ENCODE results near the gene NISCH.

NISCH gene

DNA sequence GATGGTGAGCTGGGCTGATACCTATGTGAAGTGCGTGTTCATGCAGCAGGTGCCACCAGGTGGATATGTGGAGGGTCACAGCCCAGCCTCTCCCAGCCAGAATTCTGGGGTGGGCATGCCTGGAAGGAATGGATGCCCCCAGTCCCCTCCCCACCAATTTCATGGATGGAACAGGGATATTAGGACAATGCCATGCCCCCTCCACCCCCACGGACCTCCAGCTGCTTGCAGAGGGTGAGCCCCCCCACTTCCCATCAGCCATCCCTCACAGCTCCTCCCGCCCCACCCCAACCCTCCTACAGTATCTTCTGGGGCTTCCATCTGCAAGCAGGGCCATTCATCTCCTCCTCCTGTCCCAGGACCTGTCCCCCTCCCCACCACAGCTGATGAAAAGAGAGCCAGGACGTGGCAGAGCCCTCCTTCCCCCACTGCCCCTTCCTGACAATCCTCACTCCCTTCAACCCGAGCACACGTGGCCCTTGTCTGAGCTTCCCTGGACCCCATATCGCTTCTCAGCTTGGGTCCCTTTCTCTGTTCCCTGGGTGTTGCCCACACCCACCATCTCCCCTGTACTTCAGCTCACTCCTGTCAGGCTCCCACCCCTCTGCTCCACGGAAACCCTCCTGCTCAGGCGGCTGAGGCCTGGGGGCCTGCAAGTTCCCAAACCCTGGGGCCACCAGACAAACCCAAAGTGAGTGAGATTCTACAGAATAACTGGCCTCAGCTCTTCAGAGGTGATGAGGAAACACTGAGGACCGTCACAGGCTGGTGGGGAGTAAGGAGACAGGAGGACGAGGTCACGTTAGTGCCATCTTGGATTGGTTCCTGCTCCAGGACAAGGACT is 7.7 kb upstream of the NISCH start:
- DNase-seq = no peak

DNA sequence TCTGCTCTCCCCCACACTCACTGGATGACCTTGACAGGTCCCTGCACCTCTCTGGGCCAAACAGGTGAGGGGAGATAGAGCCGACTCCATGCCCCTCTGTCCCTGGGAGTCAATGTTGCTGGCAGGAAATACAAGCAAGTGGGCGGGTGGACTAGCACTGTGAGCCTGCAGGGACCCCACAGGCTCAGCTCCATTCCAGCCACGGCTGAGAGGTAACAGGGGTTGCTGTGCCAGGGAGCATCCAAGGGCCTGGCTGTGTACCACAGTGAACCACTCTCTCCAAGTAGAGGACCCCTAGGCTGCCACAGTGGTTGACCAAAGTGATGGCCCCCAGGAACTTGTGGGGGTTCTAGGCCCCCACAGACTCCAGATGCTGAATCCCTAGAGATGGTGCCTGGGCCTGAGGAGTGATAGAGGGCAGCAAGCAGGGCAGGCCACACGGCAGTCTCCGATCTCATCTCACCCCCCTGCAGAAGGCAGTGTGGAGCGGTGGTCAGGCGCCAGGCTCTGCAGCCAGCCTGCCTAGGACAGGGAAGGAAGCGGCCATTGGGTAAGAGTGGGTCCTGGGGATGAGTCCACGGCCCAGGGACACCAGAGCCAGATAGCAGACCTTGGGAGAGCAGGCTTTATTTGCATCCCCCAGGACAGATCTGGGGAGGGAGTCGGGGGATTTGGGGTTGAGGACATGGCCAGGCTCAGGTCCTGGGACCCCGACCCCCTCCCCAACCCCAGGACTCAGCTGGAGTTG is 4.7 kb upstream of the NISCH start:
- DNase-seq = no peak

DNA sequence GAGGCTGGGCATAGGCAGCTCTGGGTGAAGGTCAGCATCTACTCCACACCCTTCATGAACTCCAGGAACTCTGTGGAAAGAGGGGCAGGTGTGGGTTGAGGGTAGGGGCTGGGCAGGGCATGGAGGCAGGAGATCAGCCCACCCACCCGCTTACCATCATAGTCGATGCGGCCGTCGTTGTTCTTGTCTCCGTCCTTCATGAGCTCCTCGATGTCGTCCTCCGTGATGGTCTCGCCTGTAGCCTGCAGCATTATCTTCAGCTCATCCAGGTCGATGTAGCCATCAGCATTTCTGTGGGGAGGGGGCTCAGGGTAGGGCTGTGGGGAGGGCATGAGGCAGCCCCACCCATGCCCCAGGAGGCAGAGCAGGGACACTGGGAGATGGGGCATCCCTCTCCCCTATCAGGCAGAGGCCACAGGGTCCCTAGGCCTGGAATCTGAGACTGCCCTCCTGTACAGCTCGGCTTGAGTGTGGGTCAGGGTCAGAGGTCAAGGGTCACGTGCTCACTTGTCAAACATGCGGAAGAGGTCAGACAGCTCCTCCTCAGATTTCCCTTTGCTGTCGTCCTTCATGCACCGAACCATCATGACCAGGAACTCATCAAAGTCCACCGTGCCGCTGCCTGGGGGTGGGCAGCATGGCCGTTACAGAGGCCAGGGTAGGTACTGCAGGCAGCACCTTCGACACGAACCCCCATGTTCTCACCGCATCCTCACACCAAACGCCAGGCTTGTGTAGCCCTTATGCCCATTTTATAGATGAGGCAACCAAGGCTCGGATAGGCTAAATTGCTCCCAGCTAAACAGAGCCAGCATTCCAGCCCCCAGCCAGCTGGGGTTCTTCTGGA is 3.9 kb upstream of the NISCH start:
- DNase-seq = no peak

DNA sequence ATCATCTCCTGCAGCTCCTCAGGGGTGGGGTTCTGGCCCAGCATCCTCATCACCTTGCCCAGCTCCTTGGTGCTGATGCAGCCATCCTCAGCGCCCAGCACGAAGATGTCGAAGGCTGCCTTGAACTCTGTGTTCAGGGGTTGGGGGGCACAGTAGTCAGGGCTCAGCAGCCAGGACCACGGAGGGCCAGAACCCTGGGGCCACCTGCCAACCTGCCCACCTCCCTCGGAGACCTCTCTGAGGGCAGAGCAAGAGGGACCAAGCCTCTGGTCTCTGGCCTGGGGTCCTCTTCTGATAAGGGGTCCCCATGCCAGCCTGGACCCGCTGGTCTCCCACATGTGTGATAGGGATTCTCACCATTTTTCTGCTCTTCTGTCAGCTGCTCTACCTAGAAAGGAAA is 3.3 kb upstream of the NISCH start:
- no peak for DNase-seq

DNA sequence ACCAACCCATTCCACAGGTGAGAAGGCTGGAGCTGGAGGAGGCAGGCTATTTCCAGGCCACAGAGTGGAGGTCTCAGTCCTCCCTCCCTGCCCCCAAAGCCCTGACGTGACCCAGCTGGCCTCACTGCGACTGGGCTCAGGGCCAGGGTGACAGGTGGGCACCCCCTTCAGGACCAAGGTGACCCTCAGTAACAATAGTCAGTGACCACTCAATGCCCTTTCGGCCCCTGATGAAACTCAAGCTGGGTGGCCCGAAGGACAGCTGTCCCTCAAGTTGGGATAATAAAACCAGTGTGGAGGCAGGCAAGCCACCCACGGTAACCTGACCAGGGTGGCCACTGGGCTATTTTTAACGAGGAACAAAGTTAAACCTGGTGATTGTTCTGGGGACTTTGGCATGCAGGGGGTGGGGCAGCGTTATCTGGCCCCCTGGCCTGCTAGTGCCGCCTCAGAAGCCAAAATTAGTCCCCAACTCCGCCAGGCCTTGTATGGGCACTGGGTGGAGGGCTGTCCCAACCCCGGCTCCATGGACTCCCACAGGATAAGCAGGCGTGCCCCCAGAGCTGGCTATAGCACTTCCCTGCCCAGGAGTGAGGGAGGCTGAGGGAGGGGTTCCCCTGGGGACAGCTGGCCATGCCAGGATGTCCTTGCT is 2.7 kb upstream of the NISCH start:
- no peak for DNase-seq

DNA sequence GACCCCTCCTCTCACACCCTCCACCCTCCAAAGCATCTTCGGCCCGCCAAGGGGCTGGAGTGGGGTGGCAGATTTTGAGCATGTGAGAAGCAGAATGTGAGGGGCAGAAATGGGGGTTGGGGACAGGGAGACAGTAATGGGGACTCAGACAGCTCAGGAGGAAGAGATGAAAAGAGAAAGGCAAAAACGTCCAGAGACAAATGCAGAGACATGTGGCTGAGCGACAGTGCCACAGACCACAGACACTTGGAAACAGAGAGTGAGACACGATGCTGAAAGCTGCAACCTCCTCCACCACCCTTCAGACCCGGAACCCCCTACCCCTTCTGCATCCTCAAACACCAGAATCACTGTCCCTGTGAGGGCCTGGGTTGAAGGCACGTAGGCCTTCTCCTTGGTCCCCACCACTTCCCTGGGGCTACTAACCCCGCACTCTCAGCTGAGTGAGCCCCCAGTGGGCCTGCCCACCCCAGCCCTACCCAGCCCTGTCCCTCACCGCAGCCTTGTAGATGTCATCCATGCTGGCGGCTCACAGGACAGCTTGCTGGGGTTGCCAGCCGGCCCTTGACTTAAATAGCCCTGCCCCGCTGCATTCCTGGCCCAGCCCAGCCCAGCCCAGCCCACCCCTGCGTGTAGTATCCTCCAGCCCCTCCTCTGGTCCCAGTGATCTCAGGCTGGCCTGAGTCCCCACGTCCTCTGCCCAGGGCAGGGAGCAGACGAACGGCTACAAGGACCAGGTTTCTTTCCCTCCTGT is 1.7 kb upstream of the NISCH start, which contains the start of gene TNNC1:
Gene TNNC1, minus strand, starts transcription at position 546 of the 754 bp plus-strand sequence. Its CDS starts 26 bp downstream, at position 520.
- no peak for DNase-seq

DNA sequence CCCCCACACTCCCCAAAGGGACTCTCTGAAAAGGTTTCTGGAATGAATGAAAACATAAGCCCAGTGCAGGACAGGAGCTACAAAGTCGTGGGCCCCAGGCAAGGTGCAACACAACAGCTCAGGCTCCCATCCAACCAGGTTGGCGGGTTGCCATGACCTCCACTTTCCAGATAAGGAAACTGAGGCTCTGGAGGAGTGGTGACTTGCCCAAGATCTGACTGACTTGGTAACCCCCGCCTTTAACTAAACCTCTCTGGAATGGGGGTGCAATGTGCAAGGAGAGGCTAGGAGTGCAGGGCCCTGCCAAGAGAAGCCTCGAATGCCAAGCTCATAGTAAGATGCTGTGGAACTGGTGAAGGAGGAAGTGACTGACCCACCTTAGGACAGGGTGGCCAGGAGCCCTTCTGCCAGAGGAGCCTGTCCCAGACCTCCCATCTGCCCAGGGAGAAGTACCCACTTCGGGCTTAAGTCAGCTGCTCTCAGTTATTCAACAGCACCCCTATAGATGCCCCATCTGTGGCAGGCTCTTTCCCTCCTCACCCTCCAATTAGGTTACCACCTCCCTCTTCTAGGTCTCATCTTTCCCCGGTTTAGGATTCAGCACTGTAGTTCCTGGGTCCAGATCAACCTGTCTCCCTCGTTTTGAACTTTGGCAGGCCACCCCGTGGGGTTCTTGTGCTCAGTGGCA is 1.0 kb upstream of the NISCH start:
- DNase-seq = no peak

DNA sequence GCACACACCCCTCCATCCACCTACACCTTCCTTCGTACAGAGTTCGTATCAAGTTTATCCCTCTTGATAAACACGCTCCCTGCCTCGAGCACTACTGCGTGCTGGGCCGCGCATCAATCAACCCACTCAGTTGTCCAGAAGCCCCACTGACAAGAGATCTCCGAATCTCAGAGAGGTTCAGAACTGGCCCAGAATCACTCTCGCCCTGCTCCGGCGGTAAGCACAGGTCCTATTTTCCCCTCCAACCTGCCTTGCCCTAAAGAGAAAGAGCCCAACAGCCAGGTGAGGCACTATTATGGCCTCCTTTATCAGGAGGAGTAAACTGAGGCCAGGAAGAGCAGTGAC is 494 bp upstream of the NISCH start:
- no peak for DNase-seq

DNA sequence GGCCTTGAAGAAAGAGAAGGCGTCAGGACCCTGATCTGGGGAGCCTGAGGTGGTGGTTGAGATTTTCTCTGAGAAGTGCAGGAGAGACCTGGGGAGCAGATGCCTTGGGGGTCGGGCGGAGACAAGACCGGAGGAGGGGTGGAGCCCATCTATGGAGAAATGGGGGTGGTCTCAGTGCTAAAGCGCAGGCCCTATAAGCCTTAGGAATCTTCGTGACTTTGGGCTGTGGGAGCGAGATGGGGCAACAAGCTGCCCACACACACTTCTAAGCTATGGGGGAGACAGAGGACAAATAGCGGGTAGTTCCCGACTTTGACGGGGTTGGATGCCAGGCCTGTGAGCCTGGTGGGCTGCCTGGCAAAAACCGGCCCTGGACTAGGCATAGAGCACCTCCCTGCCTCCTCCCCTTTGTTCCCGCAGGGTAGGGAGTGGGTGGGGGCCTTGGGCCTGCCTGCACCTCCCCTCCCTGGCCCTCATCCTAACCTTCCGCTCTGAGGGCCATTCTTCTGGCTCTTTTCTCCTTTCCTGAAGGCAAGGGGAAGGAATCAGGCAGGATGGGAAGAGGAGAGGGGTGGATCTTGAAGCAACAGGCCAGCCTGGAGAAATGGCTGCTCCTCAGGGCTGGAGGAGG is 880 bp downstream of the NISCH start:
- DNase-seq = no peak

DNA sequence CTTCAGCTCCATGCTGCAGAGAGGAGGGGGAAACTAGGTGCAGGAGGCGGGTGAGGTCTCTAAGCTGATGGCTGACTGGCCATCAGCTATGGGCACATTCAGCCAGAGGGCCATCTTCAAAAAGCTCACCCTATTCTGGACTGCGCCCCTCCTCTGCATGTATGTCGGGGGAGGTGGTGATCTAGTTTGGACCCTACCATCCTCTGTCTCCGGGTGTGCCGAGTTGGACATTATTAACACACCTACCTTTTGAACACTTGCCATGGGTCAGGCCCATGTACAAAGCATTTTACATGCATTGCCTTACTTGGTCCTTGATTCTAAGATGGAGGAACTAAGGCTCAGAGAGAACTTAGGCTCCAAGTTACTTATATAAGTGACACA is 1.4 kb downstream of the NISCH start:
- no peak for DNase-seq

DNA sequence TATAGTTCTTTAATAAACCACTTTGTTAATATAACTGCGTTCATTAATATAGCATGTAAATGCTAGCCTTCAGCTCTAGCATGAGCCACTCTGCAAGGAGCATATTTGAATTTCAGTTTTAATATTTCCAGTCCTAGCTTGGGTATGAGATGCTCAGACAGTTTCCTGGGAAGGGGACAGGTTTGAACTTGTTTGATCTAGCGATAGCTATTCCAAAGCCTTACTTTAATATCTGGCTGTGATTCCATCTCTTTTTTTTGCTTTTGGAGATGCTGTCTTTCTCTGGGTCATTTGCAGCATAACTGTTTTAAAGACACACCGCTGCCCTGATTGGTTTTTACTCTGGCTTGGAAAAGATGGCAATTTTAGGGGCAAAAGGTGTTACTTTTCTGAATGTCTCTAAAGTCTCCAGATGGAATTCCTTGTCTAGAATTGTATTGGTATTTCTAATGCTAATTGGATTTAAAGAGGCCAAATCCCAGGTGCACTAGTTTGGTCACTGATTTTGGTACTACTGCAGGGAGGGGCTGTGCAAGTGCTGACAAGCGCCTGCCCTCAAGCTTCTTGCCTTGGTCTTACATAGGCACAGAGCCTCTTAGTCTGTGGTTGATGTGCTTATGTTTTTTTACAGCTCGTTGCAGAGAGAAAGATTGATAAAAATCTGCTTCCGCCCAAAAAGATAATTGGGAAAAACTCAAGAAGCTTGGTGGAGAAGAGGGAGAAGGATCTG is 2.8 kb downstream of the NISCH start:
- no peak for DNase-seq

DNA sequence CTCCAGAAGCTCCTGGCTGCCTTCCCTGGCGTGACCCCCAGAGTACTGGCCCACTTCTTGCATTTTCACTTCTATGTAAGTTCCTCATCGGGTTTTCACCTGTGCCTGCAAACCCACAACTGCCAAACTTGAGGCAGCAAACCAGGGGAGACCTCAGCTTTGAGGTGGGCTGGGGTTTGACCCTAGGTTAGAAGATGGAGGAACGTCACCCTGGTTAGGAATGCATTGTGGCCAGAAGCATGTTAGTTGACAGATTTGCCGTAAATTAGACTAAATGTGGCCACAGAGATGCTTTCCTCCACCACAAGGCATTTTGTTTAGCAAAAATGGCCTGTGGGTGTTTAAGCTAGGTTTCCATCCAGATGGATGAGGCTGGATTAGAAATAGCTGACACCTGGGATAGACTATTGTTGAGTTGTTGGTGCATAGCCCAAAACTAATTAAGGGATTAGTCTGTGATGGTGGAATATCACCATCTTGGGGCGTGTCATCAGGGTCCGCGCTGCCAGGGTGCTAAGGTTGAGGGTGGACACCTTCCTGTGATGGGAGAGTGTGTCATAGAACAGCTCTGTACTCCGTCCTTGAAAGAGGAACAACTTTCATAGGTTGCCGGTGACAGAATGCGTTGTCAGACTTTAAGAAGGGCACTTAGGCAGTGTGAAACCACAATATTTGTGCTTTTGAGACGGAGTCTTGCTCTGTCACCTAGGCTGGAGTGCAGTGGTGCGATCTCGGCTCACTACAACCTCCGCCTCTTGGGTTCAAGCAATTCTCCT is 3.6 kb downstream of the NISCH start:
- DNase-seq = no peak

DNA sequence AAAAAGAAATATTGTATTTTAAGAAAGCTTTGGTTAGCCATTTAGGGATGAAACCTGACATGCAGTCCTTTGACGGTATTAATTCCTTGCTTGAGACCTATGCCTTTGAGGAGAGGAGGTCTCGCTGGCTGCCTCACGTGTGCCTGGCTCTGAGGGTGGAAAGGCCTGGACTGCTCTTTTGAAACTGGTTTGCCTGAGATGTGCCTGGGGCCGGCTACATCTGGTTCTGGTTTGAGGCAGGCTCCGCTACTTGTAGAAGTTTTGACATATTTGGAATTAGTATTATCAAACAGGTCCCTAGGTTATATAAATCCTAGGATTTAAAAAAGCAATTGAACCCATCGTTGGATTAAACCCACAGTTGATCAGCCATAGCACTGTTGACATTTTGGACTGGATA is 6.5 kb downstream of the NISCH start:
- DNase-seq = no peak

DNA sequence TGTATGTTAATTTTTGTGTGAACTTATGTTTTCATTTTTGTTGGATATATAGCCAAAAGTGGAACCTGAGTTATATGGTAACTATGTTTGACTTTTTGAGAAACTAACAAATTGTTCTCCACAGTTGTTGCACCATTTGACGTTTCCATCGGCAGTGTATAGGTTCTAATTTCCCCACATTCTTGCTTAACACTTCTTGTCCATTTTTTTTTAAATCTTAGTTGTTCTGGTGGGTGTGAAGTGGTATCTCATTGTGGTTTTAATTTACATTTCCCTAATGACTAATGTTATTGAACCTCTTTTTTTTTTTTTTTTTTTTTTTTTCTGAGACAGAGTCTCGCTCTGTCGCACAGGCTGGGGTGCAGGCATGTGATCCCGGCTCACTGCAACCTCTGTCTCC is 8.0 kb downstream of the NISCH start:
- peak; percentile 72 for DNase-seq

DNA sequence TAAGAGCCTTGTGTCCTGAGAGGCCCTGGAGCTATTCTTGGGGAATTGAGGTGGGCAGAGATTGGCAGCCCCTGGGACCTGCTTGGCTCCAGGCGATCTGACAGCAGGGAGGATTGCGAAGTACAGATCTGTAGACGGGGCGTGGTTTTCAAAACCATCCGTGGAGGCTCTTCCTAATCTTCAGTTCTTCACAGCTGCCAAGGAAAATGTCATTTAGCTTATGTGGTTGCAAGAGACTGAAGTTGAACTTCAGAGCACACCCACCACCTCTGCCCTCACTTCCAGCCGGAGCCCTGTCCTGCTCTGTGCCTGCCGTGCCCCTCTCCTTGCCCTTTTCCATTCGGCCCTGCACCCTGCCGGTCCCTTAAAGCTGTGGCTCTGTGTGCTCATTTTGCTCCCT is 12.9 kb downstream of the NISCH start:
- no peak for DNase-seq

DNA sequence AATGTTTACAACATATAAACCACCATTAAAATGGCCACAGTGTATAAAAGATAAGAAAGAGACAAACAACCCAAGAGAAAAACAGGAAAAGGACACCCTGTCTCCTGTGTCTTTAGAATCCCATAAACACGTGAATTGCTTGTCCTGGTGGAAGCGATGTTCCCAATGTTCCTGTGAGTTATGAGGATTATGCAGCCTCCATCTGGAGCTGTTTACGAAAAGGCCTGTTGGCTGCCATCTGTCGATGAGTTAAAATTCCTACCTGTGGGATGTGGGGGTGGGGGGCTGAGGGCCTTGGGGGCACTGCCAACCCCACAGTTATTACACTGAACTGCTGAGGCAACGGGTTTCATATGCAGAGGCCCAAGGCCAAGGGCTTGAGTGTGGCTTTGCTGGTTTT is 13.6 kb downstream of the NISCH start:
- no peak for DNase-seq

DNA sequence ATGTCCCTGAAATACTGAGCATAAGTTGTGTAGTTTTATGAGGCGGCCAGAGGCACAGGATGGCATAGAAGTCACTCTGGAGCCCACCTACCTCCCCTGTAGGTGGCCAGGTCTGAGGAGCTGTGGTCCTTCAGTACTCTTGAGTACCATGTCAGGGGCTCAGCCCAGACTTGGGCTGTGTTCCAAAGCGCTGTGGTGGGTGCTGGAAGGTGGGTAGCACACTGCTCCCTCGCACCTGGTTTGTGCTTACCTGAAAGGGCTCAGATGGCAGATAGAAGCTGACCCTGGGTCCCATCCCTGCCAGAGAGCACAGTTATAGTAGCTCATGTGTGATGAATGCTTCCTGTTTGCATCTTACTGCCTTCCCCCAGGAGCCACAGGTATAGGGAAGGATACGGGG is 15.5 kb downstream of the NISCH start:
- DNase-seq = no peak

DNA sequence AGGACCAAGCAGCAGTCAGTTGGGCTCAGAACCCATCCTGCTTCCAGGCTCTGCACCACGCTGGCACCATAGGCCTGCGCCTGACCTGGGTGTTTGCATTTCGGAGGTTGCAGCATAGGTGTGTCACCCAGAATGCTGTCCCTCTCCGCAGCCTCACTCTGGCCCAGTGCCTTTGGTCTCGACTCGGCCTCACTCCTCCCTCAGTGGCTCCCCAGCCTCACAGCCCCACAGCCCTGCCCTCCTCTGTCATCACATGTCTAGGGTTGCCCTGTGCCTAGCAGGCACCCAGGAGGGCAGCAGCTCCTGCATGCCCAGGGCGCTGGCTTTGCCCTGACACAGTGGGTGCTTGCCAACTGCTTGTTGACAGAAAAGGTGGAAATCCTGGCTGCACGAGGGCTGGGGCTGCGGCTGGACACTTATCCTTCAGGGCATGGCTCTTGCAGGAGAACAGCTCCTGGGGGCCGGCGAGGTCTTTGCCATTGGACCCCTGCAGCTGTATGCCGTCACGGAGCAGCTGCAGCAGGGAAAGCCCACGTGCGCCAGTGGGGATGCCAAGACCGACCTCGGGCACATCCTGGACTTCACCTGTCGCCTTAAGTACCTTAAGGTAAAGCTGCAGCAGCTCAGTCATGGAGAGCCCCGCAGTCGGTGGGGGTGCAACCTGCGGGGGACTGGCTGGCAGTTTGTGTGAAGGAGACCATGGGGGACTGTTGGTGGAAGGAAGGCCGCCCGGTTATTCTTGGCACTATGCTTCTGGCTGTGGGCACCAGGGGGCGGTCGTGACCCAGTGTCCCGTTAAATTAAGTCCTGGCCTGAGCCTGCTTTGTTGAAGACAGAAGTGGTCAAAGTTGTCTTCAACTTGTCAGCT is 16.2 kb downstream of the NISCH start:
- peak; percentile 65 for DNase-seq
